ENCODE measurements around the gene SLC25A43.

DNA sequence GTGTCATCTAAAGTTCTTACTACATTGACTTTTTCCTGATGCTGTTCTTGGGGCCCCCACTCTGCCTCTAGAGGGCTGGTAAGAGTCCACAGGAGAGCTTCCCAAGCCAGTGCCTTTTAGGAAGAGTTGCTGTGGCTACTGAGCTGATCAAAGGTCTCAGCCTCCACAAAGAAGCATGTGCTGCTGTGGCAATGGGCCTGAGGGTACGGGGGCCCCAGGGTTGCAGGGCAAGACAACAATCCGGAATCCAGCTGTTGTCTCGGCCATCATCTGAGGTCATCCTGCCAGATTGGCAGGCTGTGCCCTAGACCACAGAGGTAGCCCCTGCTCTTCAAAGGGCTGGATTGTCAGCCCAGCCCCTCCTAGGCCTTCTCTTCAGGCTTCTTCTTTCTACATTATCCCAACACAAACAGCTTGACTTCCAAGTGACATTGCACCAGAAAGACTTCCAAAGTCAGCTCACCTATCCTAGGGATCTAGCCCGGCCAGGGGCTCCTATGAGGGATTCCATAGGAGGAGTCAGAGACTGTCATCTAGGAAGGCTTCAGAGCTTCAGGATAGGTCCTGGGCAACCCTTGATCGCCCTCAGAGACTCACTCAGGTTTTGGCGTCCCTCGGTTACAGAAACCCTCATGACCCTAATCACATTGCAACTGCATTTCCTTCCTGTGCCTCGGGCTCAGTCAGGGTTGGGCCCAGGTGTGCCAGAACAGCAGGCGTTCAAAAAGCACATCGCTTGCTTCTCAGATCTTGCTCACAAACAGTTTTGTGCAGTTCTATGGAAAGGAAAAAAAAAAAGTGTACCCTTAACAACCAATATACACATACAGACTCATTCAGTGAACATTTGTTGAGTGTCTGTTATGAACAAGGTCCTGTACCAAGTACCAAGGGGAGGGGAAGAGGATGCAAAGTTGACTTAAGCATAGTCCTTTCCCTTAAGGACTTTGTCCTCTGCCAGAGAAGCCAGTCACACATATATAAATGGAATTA is 96.9 kb downstream of the SLC25A43 start:
- TF ChIP-seq, protein P1, sequence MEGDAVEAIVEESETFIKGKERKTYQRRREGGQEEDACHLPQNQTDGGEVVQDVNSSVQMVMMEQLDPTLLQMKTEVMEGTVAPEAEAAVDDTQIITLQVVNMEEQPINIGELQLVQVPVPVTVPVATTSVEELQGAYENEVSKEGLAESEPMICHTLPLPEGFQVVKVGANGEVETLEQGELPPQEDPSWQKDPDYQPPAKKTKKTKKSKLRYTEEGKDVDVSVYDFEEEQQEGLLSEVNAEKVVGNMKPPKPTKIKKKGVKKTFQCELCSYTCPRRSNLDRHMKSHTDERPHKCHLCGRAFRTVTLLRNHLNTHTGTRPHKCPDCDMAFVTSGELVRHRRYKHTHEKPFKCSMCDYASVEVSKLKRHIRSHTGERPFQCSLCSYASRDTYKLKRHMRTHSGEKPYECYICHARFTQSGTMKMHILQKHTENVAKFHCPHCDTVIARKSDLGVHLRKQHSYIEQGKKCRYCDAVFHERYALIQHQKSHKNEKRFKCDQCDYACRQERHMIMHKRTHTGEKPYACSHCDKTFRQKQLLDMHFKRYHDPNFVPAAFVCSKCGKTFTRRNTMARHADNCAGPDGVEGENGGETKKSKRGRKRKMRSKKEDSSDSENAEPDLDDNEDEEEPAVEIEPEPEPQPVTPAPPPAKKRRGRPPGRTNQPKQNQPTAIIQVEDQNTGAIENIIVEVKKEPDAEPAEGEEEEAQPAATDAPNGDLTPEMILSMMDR (IDR thresholded peaks at IDR 0.05): no peak
- no peak for TF ChIP-seq POLR2A (IDR thresholded peaks at IDR 0.05)
